Measurements from ENCODE around the gene LYRM4. TPM values are rescaled to one million over a fixed set of nuclear protein-coding genes. Genes with fewer than 3 reads are reported as not detected.

LYRM4 gene
- total RNA-seq, 1 donor from 2014 or later: 39.0 TPM

GRCh38 chr6:5141046-5141445 lies 119.7 kb downstream of the LYRM4 start:
- no peaks in the 10 kb centered on the region for H3K36me3 Mint-ChIP-seq (ENCODE audit: low read depth, unreplicated experiment)
- H3K27me3 Mint-ChIP-seq (ENCODE audit: unreplicated experiment): peaks cover 1% of the 10 kb centered on the region
- no peak for DNase-seq (ENCODE audit: low spot score)
- TF ChIP-seq CTCF (IDR thresholded peaks at IDR 0.05; ENCODE audit: unreplicated experiment): no peak
- no peaks in the 10 kb centered on the region for H3K9me3 Mint-ChIP-seq (ENCODE audit: unreplicated experiment)
- H3K4me3 Mint-ChIP-seq (ENCODE audit: unreplicated experiment): no peak overlapping the region
- H3K4me1 Mint-ChIP-seq (ENCODE audit: unreplicated experiment): peaks cover 15% of the 10 kb centered on the region
- H3K27ac Mint-ChIP-seq (ENCODE audit: unreplicated experiment): no peak overlapping the region

DNA sequence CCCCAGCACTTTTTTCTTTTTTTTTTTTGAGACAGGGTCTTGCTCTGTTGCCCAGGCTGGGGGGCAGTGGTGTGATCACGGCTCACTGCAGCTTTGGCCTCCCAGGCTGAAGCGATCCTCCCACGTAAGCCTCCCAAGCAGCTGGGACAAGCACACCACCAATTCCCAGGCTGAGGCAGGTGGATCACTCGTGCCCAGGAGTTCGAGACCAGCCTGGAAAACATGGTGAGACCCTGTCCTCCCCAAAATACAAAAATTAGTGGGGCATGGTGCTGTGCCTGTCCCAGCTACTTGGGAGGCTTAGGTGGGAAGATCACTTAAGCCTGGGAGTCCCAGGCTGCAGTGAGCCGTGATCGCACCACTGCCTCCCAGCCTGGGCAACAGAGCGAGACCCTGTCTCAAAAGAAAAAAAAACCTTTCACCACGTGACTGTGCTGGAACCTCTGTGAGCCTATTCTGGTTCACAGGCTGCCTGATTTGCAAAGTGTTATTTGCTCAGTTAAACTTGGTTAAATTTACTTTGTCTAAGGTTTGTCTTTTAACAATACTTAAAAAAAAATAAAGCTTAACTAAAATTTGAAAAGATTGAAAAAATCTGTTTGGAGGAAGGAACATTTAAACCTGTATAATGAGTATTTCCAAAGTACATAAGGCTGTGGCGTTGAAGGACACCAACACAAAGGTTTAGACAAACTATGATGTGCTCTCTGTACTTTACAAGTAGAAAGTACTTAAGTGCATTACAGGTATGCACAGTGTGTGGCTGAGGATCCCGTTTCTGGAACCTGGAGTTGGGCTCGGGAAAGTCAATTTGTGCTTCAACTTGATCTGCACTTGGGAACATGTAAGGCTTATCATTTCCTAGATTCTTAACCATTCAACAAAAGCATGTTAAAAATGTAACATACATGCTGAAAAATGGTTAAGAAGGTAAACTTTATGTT lies 120.7 kb downstream of the LYRM4 start:
- Mint-ChIP-seq H3K27ac (ENCODE audit: unreplicated experiment) (no peak overlapping the region), H3K36me3 (ENCODE audit: low read depth, unreplicated experiment) (no peaks in the 10 kb centered on the region), H3K4me1 (ENCODE audit: unreplicated experiment) (peaks cover 19% of the 10 kb centered on the region), H3K27me3 (ENCODE audit: unreplicated experiment) (no peaks in the 10 kb centered on the region), H3K4me3 (ENCODE audit: unreplicated experiment) (no peak overlapping the region), H3K9me3 (ENCODE audit: unreplicated experiment) (no peaks in the 10 kb centered on the region)
- no peak for TF ChIP-seq CTCF (IDR thresholded peaks at IDR 0.05; ENCODE audit: unreplicated experiment)
- DNase-seq (ENCODE audit: low spot score): no peak

DNA sequence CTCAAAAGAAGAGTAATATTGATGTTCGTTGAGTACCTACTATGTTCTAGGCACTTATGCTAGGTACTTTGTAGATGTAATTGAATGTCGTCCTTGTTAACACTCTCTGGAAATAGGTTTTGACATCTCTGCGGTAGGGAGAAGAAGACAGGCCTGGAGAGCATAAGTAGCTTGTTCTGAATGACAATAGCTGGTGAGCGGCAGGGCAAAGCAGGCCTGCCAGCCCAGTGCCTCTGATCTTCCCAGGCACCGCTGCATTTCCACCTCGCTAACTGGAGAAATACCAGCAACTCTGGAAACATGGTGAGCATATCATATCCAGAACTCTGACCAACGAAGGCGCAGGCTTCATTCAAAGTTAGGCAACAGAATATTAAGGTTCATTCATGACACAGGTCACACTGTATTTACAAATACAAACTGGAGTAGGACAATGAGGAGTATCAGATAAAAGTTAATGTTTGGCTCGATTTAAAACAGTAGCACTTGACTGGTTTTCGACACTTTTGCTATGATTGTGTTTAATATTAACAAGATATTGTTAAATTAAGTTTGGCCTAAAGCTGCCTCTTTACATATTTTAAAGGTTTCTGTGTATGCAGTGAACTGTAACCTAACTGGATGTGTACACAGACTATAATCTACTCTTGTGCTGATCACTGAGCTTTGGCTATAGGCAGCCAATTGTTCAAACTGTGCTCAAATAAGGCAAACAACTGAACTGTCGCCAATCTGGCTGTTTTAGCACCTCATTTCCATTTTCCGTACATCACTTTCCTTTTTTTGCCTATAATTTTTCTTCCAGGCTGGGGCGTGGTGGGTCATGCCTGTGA lies 121.5 kb downstream of the LYRM4 start:
- no peak for TF ChIP-seq CTCF (IDR thresholded peaks at IDR 0.05; ENCODE audit: unreplicated experiment)
- H3K9me3 Mint-ChIP-seq (ENCODE audit: unreplicated experiment): no peaks in the 10 kb centered on the region
- DNase-seq (ENCODE audit: low spot score): no peak
- peaks cover 22% of the 10 kb centered on the region for H3K4me1 Mint-ChIP-seq (ENCODE audit: unreplicated experiment)
- H3K27ac Mint-ChIP-seq (ENCODE audit: unreplicated experiment): no peak overlapping the region
- no peak overlapping the region for H3K4me3 Mint-ChIP-seq (ENCODE audit: unreplicated experiment)
- H3K36me3 Mint-ChIP-seq (ENCODE audit: low read depth, unreplicated experiment): no peaks in the 10 kb centered on the region
- H3K27me3 Mint-ChIP-seq (ENCODE audit: unreplicated experiment): no peaks in the 10 kb centered on the region

DNA sequence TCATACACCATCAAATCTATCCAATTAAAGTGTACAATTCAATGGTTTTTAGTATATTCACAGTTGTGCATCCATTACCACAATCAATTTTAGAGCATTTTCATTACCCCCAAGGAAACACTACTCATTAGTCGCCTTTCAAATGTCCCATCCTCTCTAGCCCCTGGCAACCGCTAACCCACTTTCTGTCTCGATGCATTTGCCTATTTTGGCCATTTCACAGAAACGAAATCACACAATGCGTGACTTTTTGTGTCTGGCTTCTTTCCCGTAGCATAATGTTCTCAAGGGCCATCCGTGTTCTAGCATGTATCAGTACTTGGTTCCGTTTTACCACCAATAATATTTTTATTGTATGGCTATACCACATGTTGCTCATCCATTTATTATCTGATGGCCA lies 123.9 kb downstream of the LYRM4 start:
- Mint-ChIP-seq H3K27me3 (ENCODE audit: unreplicated experiment) (peaks cover 3% of the 10 kb centered on the region), H3K36me3 (ENCODE audit: low read depth, unreplicated experiment) (no peaks in the 10 kb centered on the region), H3K27ac (ENCODE audit: unreplicated experiment) (peak overlapping the region; percentile 19), H3K4me3 (ENCODE audit: unreplicated experiment) (no peak overlapping the region), H3K4me1 (ENCODE audit: unreplicated experiment) (peaks cover 37% of the 10 kb centered on the region), H3K9me3 (ENCODE audit: unreplicated experiment) (no peaks in the 10 kb centered on the region)
- no peak for TF ChIP-seq CTCF (IDR thresholded peaks at IDR 0.05; ENCODE audit: unreplicated experiment)
- DNase-seq (ENCODE audit: low spot score): no peak
